ENCODE data around the gene CTNNBL1. TPM values are rescaled to one million over a fixed set of nuclear protein-coding genes. Genes with fewer than 3 reads are reported as not detected.
A peak's percentile ranks its signal among the peaks of the same experiment; 100 is the strongest.

Gene CTNNBL1
- total RNA-seq, 2 experiments from 2014 or later, result 64.3 to 64.6 TPM

GRCh38 chr20:37728635-37728983 lies 34.8 kb downstream of the CTNNBL1 start:
- no peak overlapping the region for H3K27ac Mint-ChIP-seq
- H3K36me3 Mint-ChIP-seq (ENCODE audit: low read depth), result peaks cover 18% of the 10 kb centered on the region
- H3K9me3 Mint-ChIP-seq, result no peaks in the 10 kb centered on the region
- no peak for DNase-seq
- H3K4me1 Mint-ChIP-seq, result peaks cover 8% of the 10 kb centered on the region
- H3K27me3 Mint-ChIP-seq, result no peaks in the 10 kb centered on the region
- ChIA-PET CTCF (interaction anchor here (2.1 kb wide), 1 partner anchor 13 kb away, joined by 6 read pairs; no protein-coding TSS in a partner anchor), POLR2A (no interaction called here)
- no peak overlapping the region for H3K4me3 Mint-ChIP-seq

- no peak overlapping the region for H3K4me3 Mint-ChIP-seq
- H3K36me3 Mint-ChIP-seq (ENCODE audit: low read depth), result peaks cover 18% of the 10 kb centered on the region
- no peak for DNase-seq
- POLR2A ChIA-PET, result no interaction called here
- CTCF ChIA-PET, result no interaction called here
- no peaks in the 10 kb centered on the region for H3K9me3 Mint-ChIP-seq
- no peak overlapping the region for H3K27ac Mint-ChIP-seq
- H3K4me1 Mint-ChIP-seq, result peaks cover 15% of the 10 kb centered on the region
- H3K27me3 Mint-ChIP-seq, result no peaks in the 10 kb centered on the region
Measured at GRCh38 chr20:37729452-37729851, 35.6 kb downstream of the CTNNBL1 start.

GRCh38 chr20:37729909-37730308 lies 36.1 kb downstream of the CTNNBL1 start:
- Mint-ChIP-seq H3K36me3 (ENCODE audit: low read depth) (peaks cover 18% of the 10 kb centered on the region), H3K27me3 (no peaks in the 10 kb centered on the region), H3K4me3 (no peak overlapping the region), H3K27ac (no peak overlapping the region), H3K9me3 (no peaks in the 10 kb centered on the region), H3K4me1 (peaks cover 19% of the 10 kb centered on the region)
- no peak for DNase-seq
- POLR2A ChIA-PET, result no interaction called here
- CTCF ChIA-PET, result no interaction called here

- DNase-seq, result no peak
- no peak overlapping the region for H3K27ac Mint-ChIP-seq
- ChIA-PET POLR2A (no interaction called here), CTCF (no interaction called here)
- peaks cover 32% of the 10 kb centered on the region for H3K36me3 Mint-ChIP-seq (ENCODE audit: low read depth)
- no peaks in the 10 kb centered on the region for H3K9me3 Mint-ChIP-seq
- no peak overlapping the region for H3K4me3 Mint-ChIP-seq
- peaks cover 24% of the 10 kb centered on the region for H3K4me1 Mint-ChIP-seq
- no peaks in the 10 kb centered on the region for H3K27me3 Mint-ChIP-seq
Measured at GRCh38 chr20:37733416-37733815, 39.6 kb downstream of the CTNNBL1 start.

GRCh38 chr20:37734228-37734985 lies 40.6 kb downstream of the CTNNBL1 start:
- Mint-ChIP-seq H3K9me3 (no peaks in the 10 kb centered on the region), H3K27me3 (no peaks in the 10 kb centered on the region), H3K27ac (no peak overlapping the region), H3K4me1 (peaks cover 22% of the 10 kb centered on the region), H3K4me3 (no peak overlapping the region), H3K36me3 (ENCODE audit: low read depth) (peaks cover 38% of the 10 kb centered on the region)
- ChIA-PET POLR2A (interaction anchor here (1.3 to 1.4 kb wide), 2 partner anchors 9 to 11 kb away, joined by 3 to 5 read pairs; no protein-coding TSS in a partner anchor), CTCF (interaction anchor here (0.7 to 1.2 kb wide), 2 partner anchors 27 to 47 kb away, joined by 3 read pairs; no protein-coding TSS in a partner anchor)
- no peak for DNase-seq

- Mint-ChIP-seq H3K36me3 (ENCODE audit: low read depth) (peaks cover 45% of the 10 kb centered on the region), H3K27ac (no peak overlapping the region), H3K4me1 (peaks cover 22% of the 10 kb centered on the region), H3K9me3 (no peaks in the 10 kb centered on the region), H3K27me3 (no peaks in the 10 kb centered on the region), H3K4me3 (no peak overlapping the region)
- no peak for DNase-seq
- ChIA-PET POLR2A (interaction anchor here (1.3 to 1.4 kb wide), 2 partner anchors 10 kb away, joined by 3 to 5 read pairs; no protein-coding TSS in a partner anchor), CTCF (interaction anchor here (0.5 to 1.2 kb wide), 2 partner anchors 26 to 702 kb away, joined by 3 read pairs; no protein-coding TSS in a partner anchor)
Measured at GRCh38 chr20:37735541-37735940, 41.7 kb downstream of the CTNNBL1 start.

- Mint-ChIP-seq H3K27ac (no peak overlapping the region), H3K27me3 (no peaks in the 10 kb centered on the region), H3K4me1 (peaks cover 22% of the 10 kb centered on the region), H3K36me3 (ENCODE audit: low read depth) (peaks cover 46% of the 10 kb centered on the region), H3K4me3 (no peak overlapping the region), H3K9me3 (no peaks in the 10 kb centered on the region)
- no peak for DNase-seq
- POLR2A ChIA-PET, result interaction anchor here (1.3 kb wide), 1 partner anchor 10 kb away, joined by 5 read pairs; no protein-coding TSS in a partner anchor
- CTCF ChIA-PET, result interaction anchor here (1.2 kb wide), 1 partner anchor 26 kb away, joined by 3 read pairs; no protein-coding TSS in a partner anchor
Measured at GRCh38 chr20:37736132-37736531, 42.3 kb downstream of the CTNNBL1 start.

GRCh38 chr20:37737826-37738420 lies 44.1 kb downstream of the CTNNBL1 start:
- Mint-ChIP-seq H3K27ac (no peak overlapping the region), H3K4me3 (no peak overlapping the region), H3K36me3 (ENCODE audit: low read depth) (peaks cover 35% of the 10 kb centered on the region), H3K9me3 (no peaks in the 10 kb centered on the region), H3K27me3 (no peaks in the 10 kb centered on the region), H3K4me1 (peaks cover 20% of the 10 kb centered on the region)
- no peak for DNase-seq
- ChIA-PET POLR2A (no interaction called here), CTCF (no interaction called here)

GRCh38 chr20:37741055-37741454 lies 47.2 kb downstream of the CTNNBL1 start:
- Mint-ChIP-seq H3K9me3 (no peaks in the 10 kb centered on the region), H3K4me3 (no peak overlapping the region), H3K36me3 (ENCODE audit: low read depth) (peaks cover 28% of the 10 kb centered on the region), H3K27ac (no peak overlapping the region), H3K27me3 (no peaks in the 10 kb centered on the region), H3K4me1 (peaks cover 18% of the 10 kb centered on the region)
- ChIA-PET CTCF (no interaction called here), POLR2A (no interaction called here)
- no peak for DNase-seq

- H3K36me3 Mint-ChIP-seq (ENCODE audit: low read depth), result peaks cover 32% of the 10 kb centered on the region
- peaks cover 23% of the 10 kb centered on the region for H3K4me1 Mint-ChIP-seq
- no peak overlapping the region for H3K4me3 Mint-ChIP-seq
- no peaks in the 10 kb centered on the region for H3K27me3 Mint-ChIP-seq
- POLR2A ChIA-PET, result no interaction called here
- CTCF ChIA-PET, result no interaction called here
- no peak overlapping the region for H3K27ac Mint-ChIP-seq
- no peaks in the 10 kb centered on the region for H3K9me3 Mint-ChIP-seq
- no peak for DNase-seq
Measured at GRCh38 chr20:37741570-37741969, 47.7 kb downstream of the CTNNBL1 start.

- no peak for DNase-seq
- H3K27ac Mint-ChIP-seq, result no peak overlapping the region
- ChIA-PET CTCF (no interaction called here), POLR2A (no interaction called here)
- H3K4me3 Mint-ChIP-seq, result no peak overlapping the region
- H3K27me3 Mint-ChIP-seq, result no peaks in the 10 kb centered on the region
- H3K4me1 Mint-ChIP-seq, result peaks cover 23% of the 10 kb centered on the region
- H3K9me3 Mint-ChIP-seq, result no peaks in the 10 kb centered on the region
- peaks cover 34% of the 10 kb centered on the region for H3K36me3 Mint-ChIP-seq (ENCODE audit: low read depth)
Measured at GRCh38 chr20:37742131-37742530, 48.3 kb downstream of the CTNNBL1 start.

- no peak for DNase-seq
- POLR2A ChIA-PET, result no interaction called here
- CTCF ChIA-PET, result no interaction called here
- Mint-ChIP-seq H3K4me1 (peaks cover 25% of the 10 kb centered on the region), H3K4me3 (no peak overlapping the region), H3K27ac (no peak overlapping the region), H3K9me3 (no peaks in the 10 kb centered on the region), H3K36me3 (ENCODE audit: low read depth) (peaks cover 34% of the 10 kb centered on the region), H3K27me3 (no peaks in the 10 kb centered on the region)
Measured at GRCh38 chr20:37744347-37744746, 50.5 kb downstream of the CTNNBL1 start.

- no peaks in the 10 kb centered on the region for H3K27me3 Mint-ChIP-seq
- no peaks in the 10 kb centered on the region for H3K9me3 Mint-ChIP-seq
- H3K36me3 Mint-ChIP-seq (ENCODE audit: low read depth), result peaks cover 27% of the 10 kb centered on the region
- peak overlapping the region; percentile 26 for H3K4me3 Mint-ChIP-seq
- POLR2A ChIA-PET, result interaction anchor here (1.3 to 1.7 kb wide), 3 partner anchors 10 to 52 kb away, joined by 3 to 5 read pairs (median 4); partner anchors contain the start of gene CTNNBL1
- DNase-seq, result peak; percentile 26
- H3K27ac Mint-ChIP-seq, result peak overlapping the region; percentile 84
- CTCF ChIA-PET, result no interaction called here
- peaks cover 25% of the 10 kb centered on the region for H3K4me1 Mint-ChIP-seq
Measured at GRCh38 chr20:37745553-37745952, 51.7 kb downstream of the CTNNBL1 start.
